Hematopoietic multipotent progenitor cell treated with erythropoietin and hydrocortisone succinate and interleukin-3 and kit ligand, for 15 days (in vitro differentiated cells): Measurements from ENCODE around the gene IAH1.

Source experiments
- DNase-seq: peaks from one replicate; pipeline ENCODE4 v3.0.0-alpha.2; 2015; ENCODE audit warnings: low spot score

IAH1 gene

DNA sequence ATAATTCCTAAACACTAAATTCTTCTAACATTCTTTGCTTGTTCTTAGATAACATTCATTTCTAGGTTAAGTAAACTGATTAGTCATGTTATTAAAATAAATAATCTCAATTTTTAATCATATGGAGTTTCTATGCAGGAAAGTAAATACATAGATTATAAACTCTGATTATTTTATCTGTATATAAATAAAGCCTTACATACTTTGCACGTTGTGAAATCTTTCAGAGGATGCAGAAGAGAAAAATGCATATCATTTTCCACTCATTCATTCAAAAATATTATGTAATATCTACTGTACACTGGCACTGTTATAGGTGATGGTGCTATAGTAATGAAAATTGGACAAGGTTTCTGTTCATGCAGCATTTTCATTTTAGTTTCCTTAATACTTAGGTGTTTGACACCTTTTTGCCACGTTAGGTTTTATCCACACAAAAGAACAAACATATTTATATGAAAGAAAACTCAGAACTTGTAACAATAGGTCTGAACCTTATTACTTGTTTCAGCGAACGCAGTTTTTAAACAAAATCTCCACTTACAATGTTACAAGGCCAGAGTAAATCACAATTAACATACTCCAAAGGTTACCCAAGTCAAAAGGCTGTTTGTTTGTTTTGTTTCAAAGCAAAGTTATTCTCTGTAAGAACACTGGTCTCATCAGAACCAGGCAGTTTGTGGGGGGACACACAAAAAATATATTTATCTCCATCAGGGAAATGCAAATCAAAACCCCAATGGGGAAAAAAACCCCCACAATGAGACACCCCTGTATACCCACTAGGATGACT is 53.8 kb downstream of the IAH1 start:
- DNase-seq, result no peak

DNA sequence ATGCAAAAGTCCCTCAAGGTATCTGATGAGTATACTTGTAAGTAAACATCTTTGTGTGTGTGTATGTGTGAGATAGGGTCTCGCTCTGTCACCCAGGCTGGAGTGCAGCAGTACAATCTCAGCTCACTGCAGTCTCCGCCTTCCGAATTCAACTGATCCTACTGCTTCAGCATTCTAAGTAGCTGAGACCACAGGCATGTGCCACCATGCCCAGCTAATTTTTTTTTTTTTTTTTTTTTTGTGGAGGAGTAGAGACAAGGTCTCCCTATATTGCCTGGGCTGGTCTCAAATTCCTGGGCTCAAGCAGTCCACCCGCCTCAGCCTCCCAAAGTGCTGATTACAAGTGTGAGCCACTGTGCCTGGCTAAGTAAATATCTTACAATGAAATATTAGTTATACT is 58.1 kb downstream of the IAH1 start:
- no peak for DNase-seq

DNA sequence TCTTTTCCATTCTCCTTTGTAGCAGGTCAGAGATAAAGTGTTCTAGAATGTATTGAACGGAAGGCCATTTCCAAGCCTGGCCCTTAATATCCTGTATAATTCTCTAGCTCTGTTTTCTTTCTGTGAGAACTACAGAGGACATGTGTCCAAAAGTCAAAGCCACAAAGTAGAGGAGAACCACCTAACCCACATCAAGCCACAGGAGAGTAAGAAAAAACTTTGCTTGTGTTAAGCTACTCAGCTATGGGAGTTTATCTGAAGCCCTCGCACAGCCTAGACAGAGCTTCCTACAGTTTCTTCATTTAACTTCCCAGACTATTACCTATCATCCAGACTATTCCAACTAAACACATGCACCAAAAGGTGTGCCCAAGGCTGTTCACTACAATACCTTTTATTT is 59.3 kb downstream of the IAH1 start:
- DNase-seq, result no peak

DNA sequence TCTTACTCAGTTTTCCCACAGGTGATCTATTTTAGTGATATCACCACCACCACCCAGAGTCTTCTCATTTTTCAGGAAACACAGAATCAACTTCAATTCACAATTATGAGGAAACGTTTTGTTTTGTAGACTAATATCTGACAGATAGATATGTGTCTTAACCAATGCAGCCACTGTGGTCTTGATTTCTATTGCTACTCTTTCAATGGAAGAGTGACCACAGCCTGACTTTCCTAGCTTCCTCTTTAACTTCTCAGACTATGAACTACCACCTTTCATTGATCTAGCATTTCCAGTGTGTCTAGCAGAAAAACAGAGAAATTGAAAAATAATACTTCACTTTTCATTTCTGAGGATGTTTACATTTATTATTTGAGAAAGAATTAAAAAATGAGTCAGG is 60.8 kb downstream of the IAH1 start:
- no peak for DNase-seq

DNA sequence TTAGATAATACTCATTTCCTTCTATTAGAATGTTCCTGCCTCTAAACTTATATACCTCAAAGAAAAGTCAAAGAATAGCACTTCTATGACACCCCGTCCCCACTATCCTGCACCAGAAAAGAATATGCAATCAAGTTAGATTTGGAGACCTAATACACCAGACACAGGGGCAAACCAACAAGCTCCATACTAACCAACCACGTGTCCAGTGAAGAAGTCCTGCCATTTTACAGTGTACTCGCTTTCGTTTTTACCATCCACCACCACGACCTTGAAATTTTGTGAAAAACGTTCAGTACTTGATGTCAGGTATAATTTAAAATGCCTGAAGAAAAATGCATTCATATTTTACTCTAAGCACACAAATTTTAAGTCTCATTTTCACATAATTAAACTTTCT is 62.2 kb downstream of the IAH1 start:
- no peak for DNase-seq

DNA sequence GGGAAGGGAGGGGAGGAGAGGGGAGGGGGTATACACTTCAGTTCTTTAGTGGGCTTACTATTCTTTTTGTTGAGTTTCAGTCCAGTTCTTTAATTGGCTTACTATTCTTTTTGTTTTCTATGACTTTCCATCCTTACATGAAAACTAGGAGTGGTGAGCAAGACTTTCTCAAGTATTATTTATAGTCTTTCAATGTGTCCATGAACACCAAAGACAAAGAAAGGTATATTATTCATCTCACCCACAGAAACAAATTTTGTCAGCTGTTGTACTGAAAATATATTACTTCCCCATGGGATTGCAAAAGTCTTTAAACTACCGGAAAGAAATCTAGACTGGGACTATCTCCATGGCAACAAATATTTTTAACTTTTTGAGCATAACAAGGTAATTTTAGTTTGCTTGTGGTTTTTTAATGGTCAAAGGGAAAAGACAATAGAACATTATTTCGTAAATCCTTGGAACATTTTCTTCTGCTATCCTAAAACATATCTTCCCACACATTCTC is 63.7 kb downstream of the IAH1 start:
- no peak for DNase-seq
